Suprapubic skin (tissue), 4 donors: Measurements from ENCODE around the gene RNF112. TPM values are rescaled to one million over a fixed set of nuclear protein-coding genes. Genes with fewer than 3 reads are reported as not detected.

ENCODE experiments used
- DNase-seq, 2 donors: peaks; one replicate each; pipeline ENCODE4 v3.0.0-alpha.2; 2019; ENCODE audit warnings: low spot score in 2 of 2
- H3K27ac ChIP-seq: fragments of 200-600 bp; sonication (generic); one replicate; pipeline ENCODE4 v1.5.1; 2019
- H3K27me3 ChIP-seq: fragments of 200-600 bp; sonication (generic); one replicate; pipeline ENCODE4 v1.5.1; 2019
- H3K36me3 ChIP-seq: fragments of 200-600 bp; sonication (generic); one replicate; pipeline ENCODE4 v1.5.1; 2019
- H3K4me1 ChIP-seq: fragments of 200-600 bp; sonication (generic); one replicate; pipeline ENCODE4 v1.5.1; 2019
- H3K4me3 ChIP-seq: fragments of 200-600 bp; sonication (generic); one replicate; pipeline ENCODE4 v1.5.1; 2019; ENCODE audit warnings: mild to moderate bottlenecking
- H3K9me3 ChIP-seq: fragments of 200-600 bp; sonication (generic); one replicate; pipeline ENCODE4 v1.5.1; 2019
- CTCF ChIP-seq, 2 donors: fragments of 200-600 bp in 1 of 2; fragments of 450-650 bp in 1 of 2; sonication (generic) in 1 of 2; IDR thresholded peaks; one replicate each; pipeline ENCODE4 v1.5.1; 2016 to 2019; ENCODE audit warnings: antibody characterized with exemption in 2 of 2, mild to moderate bottlenecking in 1 of 2, moderate library complexity in 1 of 2
- EP300 ChIP-seq: sonication (generic); formaldehyde crosslinking; IDR thresholded peaks from one replicate; pipeline ENCODE4 v1.6.1; 2017; ENCODE audit warnings: antibody characterized with exemption
- POLR2A ChIP-seq, 2 donors: fragments of 450-650 bp; IDR thresholded peaks; one replicate each; pipeline ENCODE4 v1.6.1; 2017; ENCODE audit warnings: antibody characterized with exemption in 2 of 2, mild to moderate bottlenecking in 2 of 2, moderate library complexity in 2 of 2
- POLR2AphosphoS5 ChIP-seq, 3 donors: sonication (generic); formaldehyde crosslinking; IDR thresholded peaks; one replicate each; pipeline ENCODE4 v1.6.1; 2017; ENCODE audit warnings: antibody characterized with exemption in 3 of 3
- WGBS: methylation state at CpG from one replicate; pipeline ENCODE4 v1.1.5; 2018; 5-methylcytosine and 5-hydroxymethylcytosine counted together
- total RNA-seq, 4 donors: library from RNA; depleted of rRNA; stranded (reverse); fragments of >200 nt; gene quantifications; one replicate each; pipeline ENCODE4 v1.1.0, GENCODE V29; 2016

RNF112 gene
- total RNA-seq, 4 donors from 2014 or later = 0.62 to 3.9 (median 1.5) TPM

- no peaks in the 10 kb centered on the region for H3K9me3 ChIP-seq
- H3K4me1 ChIP-seq = peaks cover 49% of the 10 kb centered on the region
- TF ChIP-seq EP300 = no peak
- no peak for TF ChIP-seq POLR2A (IDR thresholded peaks at IDR 0.05)
- H3K27me3 ChIP-seq = no peaks in the 10 kb centered on the region
- H3K4me3 ChIP-seq = peak overlapping the region; percentile 92
- 79% methylated on average over 13 of the region's 13 CpGs for WGBS
- peak overlapping the region; percentile 95 for H3K27ac ChIP-seq
- DNase-seq = peak in 1 of 2 donors; percentile 55
- H3K36me3 ChIP-seq = peaks cover 42% of the 10 kb centered on the region
Observed at GRCh38 chr17:19379361-19380065, 31.5 kb upstream of the RNF112 start.

DNA sequence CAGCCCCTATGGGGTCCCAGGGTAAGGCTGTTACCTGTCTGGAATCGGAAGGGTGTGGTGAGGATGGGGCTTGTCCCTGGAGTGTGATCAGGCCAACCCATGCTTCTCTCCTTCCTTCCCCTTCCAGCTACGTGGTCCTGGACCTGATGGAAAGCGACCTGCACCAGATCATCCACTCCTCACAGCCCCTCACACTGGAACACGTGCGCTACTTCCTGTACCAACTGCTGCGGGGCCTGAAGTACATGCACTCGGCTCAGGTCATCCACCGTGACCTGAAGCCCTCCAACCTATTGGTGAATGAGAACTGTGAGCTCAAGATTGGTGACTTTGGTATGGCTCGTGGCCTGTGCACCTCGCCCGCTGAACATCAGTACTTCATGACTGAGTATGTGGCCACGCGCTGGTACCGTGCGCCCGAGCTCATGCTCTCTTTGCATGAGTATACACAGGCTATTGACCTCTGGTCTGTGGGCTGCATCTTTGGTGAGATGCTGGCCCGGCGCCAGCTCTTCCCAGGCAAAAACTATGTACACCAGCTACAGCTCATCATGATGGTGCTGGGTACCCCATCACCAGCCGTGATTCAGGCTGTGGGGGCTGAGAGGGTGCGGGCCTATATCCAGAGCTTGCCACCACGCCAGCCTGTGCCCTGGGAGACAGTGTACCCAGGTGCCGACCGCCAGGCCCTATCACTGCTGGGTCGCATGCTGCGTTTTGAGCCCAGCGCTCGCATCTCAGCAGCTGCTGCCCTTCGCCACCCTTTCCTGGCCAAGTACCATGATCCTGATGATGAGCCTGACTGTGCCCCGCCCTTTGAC lies 30.3 kb upstream of the RNF112 start:
- peaks cover 61% of the 10 kb centered on the region for H3K4me1 ChIP-seq
- 92% methylated on average over 29 of the region's 29 CpGs for WGBS
- H3K27ac ChIP-seq = no peak overlapping the region
- H3K9me3 ChIP-seq = no peaks in the 10 kb centered on the region
- peaks cover 42% of the 10 kb centered on the region for H3K36me3 ChIP-seq
- TF ChIP-seq POLR2AphosphoS5 (IDR thresholded peaks at IDR 0.05) (no peak), CTCF (IDR thresholded peaks at IDR 0.05) (no peak), POLR2A (IDR thresholded peaks at IDR 0.05) (no peak), EP300 (no peak)
- H3K4me3 ChIP-seq = no peak overlapping the region
- peak in 1 of 2 donors; percentile 65 for DNase-seq
- H3K27me3 ChIP-seq = no peaks in the 10 kb centered on the region

DNA sequence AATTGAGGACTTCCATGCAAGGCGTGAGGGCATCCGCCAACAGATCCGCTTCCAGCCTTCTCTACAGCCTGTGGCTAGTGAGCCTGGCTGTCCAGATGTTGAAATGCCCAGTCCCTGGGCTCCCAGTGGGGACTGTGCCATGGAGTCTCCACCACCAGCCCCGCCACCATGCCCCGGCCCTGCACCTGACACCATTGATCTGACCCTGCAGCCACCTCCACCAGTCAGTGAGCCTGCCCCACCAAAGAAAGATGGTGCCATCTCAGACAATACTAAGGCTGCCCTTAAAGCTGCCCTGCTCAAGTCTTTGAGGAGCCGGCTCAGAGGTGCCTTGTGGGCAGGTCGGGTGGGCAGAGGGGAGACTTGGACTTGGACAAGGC lies 29.7 kb upstream of the RNF112 start:
- H3K4me1 ChIP-seq = peaks cover 67% of the 10 kb centered on the region
- H3K36me3 ChIP-seq = peaks cover 42% of the 10 kb centered on the region
- DNase-seq = peak in 1 of 2 donors; percentile 63
- no peak overlapping the region for H3K27ac ChIP-seq
- no peak for TF ChIP-seq POLR2A (IDR thresholded peaks at IDR 0.05)
- TF ChIP-seq POLR2AphosphoS5 (IDR thresholded peaks at IDR 0.05) = no peak
- TF ChIP-seq EP300 = no peak
- TF ChIP-seq CTCF (IDR thresholded peaks at IDR 0.05) = no peak
- no peaks in the 10 kb centered on the region for H3K9me3 ChIP-seq
- WGBS = 93% methylated on average over 5 of the region's 7 CpGs
- no peak overlapping the region for H3K4me3 ChIP-seq
- H3K27me3 ChIP-seq = no peaks in the 10 kb centered on the region

DNA sequence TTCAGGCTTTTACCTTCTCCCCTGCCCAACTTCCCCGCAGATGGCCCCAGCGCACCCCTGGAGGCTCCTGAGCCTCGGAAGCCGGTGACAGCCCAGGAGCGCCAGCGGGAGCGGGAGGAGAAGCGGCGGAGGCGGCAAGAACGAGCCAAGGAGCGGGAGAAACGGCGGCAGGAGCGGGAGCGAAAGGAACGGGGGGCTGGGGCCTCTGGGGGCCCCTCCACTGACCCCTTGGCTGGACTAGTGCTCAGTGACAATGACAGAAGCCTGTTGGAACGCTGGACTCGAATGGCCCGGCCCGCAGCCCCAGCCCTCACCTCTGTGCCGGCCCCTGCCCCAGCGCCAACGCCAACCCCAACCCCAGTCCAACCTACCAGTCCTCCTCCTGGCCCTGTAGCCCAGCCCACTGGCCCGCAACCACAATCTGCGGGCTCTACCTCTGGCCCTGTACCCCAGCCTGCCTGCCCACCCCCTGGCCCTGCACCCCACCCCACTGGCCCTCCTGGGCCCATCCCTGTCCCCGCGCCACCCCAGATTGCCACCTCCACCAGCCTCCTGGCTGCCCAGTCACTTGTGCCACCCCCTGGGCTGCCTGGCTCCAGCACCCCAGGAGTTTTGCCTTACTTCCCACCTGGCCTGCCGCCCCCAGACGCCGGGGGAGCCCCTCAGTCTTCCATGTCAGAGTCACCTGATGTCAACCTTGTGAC lies 29.1 kb upstream of the RNF112 start:
- 89% methylated on average over 24 of the region's 31 CpGs for WGBS
- peaks cover 69% of the 10 kb centered on the region for H3K4me1 ChIP-seq

More for the DNA sequence above, 29.1 kb upstream of the RNF112 start:
- peak in 1 of 2 donors; percentile 59 for DNase-seq
- no peaks in the 10 kb centered on the region for H3K27me3 ChIP-seq
- H3K36me3 ChIP-seq = peaks cover 42% of the 10 kb centered on the region
- no peak overlapping the region for H3K4me3 ChIP-seq
- no peaks in the 10 kb centered on the region for H3K9me3 ChIP-seq
- H3K27ac ChIP-seq = no peak overlapping the region
- TF ChIP-seq POLR2AphosphoS5 (IDR thresholded peaks at IDR 0.05) = no peak
- no peak for TF ChIP-seq EP300
- no peak for TF ChIP-seq CTCF (IDR thresholded peaks at IDR 0.05)
- TF ChIP-seq POLR2A (IDR thresholded peaks at IDR 0.05) = no peak
